GM12864 (cell line): ENCODE results near the gene SLC39A11.

Experiments
- DNase-seq: peaks from one replicate; pipeline ENCODE4 v3.0.0-alpha.2; 2011; ENCODE audit warnings: low read depth
- H3K4me3 ChIP-seq: 2 replicates; pipeline ENCODE4 v1.5.1; 2011; ENCODE audit warnings: mild to moderate bottlenecking, low read depth, low read length, control low read depth
- CTCF ChIP-seq: IDR thresholded peaks from 2 replicates; pipeline ENCODE4 v1.5.1; 2011; ENCODE audit warnings: low read depth, mild to moderate bottlenecking, moderate library complexity, low read length, control low read depth, inconsistent platforms; ENCODE audit errors: missing control alignments

Gene SLC39A11

GRCh38 chr17:72613396-72613795, 479.1 kb downstream of the SLC39A11 start:
- TF ChIP-seq CTCF: no peak
- DNase-seq: no peak

DNA sequence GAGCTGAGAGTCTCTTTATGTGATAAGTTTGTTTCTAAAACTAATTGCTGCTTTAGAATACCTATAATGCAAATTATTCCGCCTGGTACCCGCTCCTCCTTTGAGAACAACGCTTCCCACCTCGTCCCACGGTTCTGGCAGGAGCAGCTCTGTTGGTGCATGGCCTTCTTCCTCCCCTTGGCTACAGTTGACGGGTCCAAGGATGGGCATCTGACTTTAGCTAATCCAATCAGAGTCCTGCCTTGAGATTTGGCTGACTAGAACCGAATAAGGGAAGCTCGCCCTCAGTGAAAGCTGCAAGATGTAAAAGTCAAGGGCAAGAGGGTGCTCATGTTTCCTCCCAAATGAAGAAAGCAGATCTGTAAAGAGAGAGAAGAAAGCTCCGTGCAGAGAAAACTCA, 481.3 kb downstream of the SLC39A11 start:
- no peak for DNase-seq
- TF ChIP-seq CTCF: no peak
- no peak overlapping the region for H3K4me3 ChIP-seq

More at GRCh38 chr17:72613396-72613795, 479.1 kb downstream of the SLC39A11 start:
- no peak overlapping the region for H3K4me3 ChIP-seq

- H3K4me3 ChIP-seq: no peak overlapping the region
- no peak for DNase-seq
- no peak for TF ChIP-seq CTCF
Measured at GRCh38 chr17:72609501-72609900, 483.0 kb downstream of the SLC39A11 start.

GRCh38 chr17:72608436-72608835, 484.1 kb downstream of the SLC39A11 start:
- DNase-seq: no peak
- H3K4me3 ChIP-seq: no peak overlapping the region
- TF ChIP-seq CTCF: no peak

- TF ChIP-seq CTCF: no peak
- DNase-seq: no peak
Measured at GRCh38 chr17:72606656-72607055, 485.8 kb downstream of the SLC39A11 start.

GRCh38 chr17:72605543-72605942, 486.9 kb downstream of the SLC39A11 start:
- no peak overlapping the region for H3K4me3 ChIP-seq
- no peak for DNase-seq
- no peak for TF ChIP-seq CTCF

More at GRCh38 chr17:72606656-72607055, 485.8 kb downstream of the SLC39A11 start:
- H3K4me3 ChIP-seq: no peak overlapping the region

DNA sequence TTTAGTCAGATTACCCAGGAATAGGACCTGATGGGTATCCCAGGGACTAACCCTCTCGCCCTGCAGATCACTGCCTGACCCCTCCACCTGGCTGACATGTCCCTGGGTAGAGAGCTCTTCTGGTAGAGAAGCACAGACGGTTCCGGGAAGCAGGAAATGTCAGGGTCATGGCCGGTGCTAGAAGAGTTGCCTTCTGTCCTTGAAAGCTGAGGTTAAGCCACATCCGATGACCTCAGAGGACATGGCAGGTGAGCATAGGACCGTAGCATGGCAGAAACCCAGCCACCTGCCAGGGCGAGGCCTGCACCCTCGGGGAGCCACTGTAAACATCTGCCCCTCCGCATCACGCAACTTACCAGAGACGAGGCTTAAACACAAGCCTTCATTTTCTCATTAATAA, 488.0 kb downstream of the SLC39A11 start:
- H3K4me3 ChIP-seq: no peak overlapping the region
- DNase-seq: no peak
- TF ChIP-seq CTCF: no peak
